Activated CD8-positive, alpha-beta T cell treated with anti-CD3 and anti-CD28 coated beads for 36 hours (primary cell): ENCODE results near the gene CCDC66. TPM values are rescaled to one million over a fixed set of nuclear protein-coding genes. Genes with fewer than 3 reads are reported as not detected.

Experiments
- ATAC-seq: fragments of 200-7000 bp; cut with Tn5 transposase; one replicate; pipeline ENCODE4 v1.10.0; 2021; ENCODE audit warnings: mild to moderate bottlenecking, moderate library complexity
- CTCF ChIA-PET: fragments of 350-600 bp; sonication (Branson Sonifier 250); formaldehyde crosslinking; loops from one replicate; lab custom pipeline; 2021; ENCODE audit warnings: antibody characterized with exemption; lab: Charles Lee
- POLR2A ChIA-PET: fragments of 350-600 bp; sonication (Branson Sonifier 250); formaldehyde crosslinking; loops from one replicate; lab custom pipeline; 2021; ENCODE audit warnings: antibody characterized with exemption; lab: Charles Lee
- DNase-seq: peaks from one replicate; pipeline ENCODE4 v3.0.0-alpha.2; 2020
- H3K27ac Mint-ChIP-seq: one replicate; pipeline ENCODE4 v1.8.0; 2021; ENCODE audit warnings: mild to moderate bottlenecking, mixed read lengths
- H3K27me3 Mint-ChIP-seq: one replicate; pipeline ENCODE4 v1.8.0; 2021; ENCODE audit warnings: mixed read lengths
- H3K36me3 Mint-ChIP-seq: one replicate; pipeline ENCODE4 v1.8.0; 2021; ENCODE audit warnings: low read depth, mixed read lengths
- H3K4me1 Mint-ChIP-seq: one replicate; pipeline ENCODE4 v1.8.0; 2021; ENCODE audit warnings: low read depth, mixed read lengths
- H3K4me3 Mint-ChIP-seq: one replicate; pipeline ENCODE4 v1.8.0; 2021; ENCODE audit warnings: mild to moderate bottlenecking, moderate library complexity, mixed read lengths
- H3K9me3 Mint-ChIP-seq: one replicate; pipeline ENCODE4 v1.8.0; 2021; ENCODE audit warnings: mixed read lengths
- intact Hi-C: fragments of 100-400 bp; cut with micrococcal nuclease; formaldehyde crosslinking; loops from one replicate; pipeline ENCODE4 v1.10.0; 2022
- total RNA-seq, 2 experiments: library from RNA; stranded (reverse); gene quantifications; one replicate each; pipeline ENCODE4 v1.2.3, GENCODE V29; 2021
- TF ChIP-seq, protein P1 (sequence below): fragments of 200-600 bp; IDR thresholded peaks from one replicate; pipeline ENCODE4 v1.8.0; 2022; ENCODE audit warnings: antibody characterized with exemption, mild to moderate bottlenecking

The CCDC66 gene
- 10 to 100 TPM; 21.1 to 22.1 TPM for total RNA-seq

DNA sequence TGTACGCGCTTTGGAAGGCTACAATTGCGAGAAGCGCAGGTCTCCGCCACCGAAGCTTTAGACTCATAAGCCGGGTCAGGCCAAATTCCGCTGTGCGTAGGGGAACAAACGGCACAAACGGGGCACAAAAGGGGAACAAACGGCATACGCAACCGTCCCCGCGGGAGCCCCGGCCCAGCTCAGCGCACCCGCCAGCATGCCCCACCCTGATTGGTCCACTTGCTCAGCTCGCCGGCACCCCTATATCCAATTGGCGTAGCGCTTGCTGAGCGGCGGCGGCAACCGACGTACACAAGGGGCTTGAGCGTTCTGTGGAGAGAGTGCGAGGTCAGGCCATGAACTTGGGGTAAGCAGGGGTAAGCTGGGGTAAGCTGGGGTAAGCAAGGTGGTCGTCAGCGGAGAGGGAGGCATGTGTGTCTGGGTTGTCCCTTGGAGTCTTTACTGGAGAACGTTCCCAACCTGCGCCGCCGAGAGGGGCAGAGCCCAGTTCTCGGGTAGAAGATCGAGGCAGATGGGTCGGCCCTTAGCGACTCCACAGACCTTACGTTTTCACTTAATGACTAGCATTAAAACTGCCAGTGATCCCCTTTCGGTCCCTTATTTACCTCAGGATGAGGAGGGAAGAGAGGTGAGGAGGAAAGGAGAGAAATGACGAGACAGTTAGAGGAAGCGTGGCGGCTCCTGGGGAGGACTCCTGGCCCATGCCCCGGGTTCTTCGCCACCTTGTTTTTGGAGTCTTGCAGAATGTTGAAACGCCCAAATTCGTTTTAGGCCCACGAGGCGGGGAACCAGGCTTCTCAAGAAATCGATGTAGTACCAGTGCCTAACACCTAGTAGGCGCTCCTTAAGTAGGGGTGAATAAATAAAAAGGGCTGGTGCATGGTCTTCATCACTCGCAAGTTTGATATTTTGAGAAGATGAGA, at the start of gene CCDC66:
TSS of gene CCDC66 (plus strand) at position 268 of the 923 bp plus-strand sequence. CDS start at position 336, 68 bp downstream.
- ATAC-seq, result peak; percentile 98
- Mint-ChIP-seq H3K27ac (peak within 1 kb of the TSS; percentile 98), H3K4me3 (peak within 1 kb of the TSS; percentile 88), H3K4me1 (peaks cover 22% of the 10 kb centered on the region), H3K27me3 (no peaks in the 10 kb centered on the region), H3K36me3 (peaks cover 17% of the 10 kb centered on the region), H3K9me3 (peaks cover 4% of the 10 kb centered on the region)
- intact Hi-C loops, result loop anchor here (5.0 kb wide), 1 partner anchor 35 kb away; no protein-coding TSS in a partner anchor
- TF ChIP-seq, protein P1, sequence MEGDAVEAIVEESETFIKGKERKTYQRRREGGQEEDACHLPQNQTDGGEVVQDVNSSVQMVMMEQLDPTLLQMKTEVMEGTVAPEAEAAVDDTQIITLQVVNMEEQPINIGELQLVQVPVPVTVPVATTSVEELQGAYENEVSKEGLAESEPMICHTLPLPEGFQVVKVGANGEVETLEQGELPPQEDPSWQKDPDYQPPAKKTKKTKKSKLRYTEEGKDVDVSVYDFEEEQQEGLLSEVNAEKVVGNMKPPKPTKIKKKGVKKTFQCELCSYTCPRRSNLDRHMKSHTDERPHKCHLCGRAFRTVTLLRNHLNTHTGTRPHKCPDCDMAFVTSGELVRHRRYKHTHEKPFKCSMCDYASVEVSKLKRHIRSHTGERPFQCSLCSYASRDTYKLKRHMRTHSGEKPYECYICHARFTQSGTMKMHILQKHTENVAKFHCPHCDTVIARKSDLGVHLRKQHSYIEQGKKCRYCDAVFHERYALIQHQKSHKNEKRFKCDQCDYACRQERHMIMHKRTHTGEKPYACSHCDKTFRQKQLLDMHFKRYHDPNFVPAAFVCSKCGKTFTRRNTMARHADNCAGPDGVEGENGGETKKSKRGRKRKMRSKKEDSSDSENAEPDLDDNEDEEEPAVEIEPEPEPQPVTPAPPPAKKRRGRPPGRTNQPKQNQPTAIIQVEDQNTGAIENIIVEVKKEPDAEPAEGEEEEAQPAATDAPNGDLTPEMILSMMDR, result peak; percentile 74
- POLR2A ChIA-PET, result interaction anchor here (0.6 to 1.8 kb wide), 7 partner anchors 9 to 125 kb away, joined by 3 to 6 read pairs (median 3); no protein-coding TSS in a partner anchor
- peak; percentile 97 for DNase-seq
- CTCF ChIA-PET, result interaction anchor here (0.9 to 1.0 kb wide), 4 partner anchors 10 to 80 kb away, joined by 3 to 4 read pairs (median 4); no protein-coding TSS in a partner anchor

DNA sequence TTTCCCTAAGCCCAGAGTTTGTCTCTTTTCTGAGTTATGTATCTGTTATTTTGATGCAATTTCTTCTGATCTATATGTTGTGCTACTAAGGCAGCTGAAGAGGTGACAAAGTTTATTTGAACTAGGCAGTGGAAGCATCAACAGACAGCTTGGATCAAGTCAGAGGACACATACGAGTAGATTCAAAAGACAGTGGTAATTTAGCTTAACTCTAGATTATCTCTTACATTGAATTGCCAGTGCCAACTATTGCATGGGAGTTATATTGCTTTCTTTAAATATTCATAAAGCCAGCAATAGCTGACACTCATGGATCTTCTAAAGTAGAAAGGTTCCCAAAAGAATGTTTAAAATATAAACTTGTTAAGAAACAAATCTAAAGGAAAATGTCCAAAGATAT, 37.3 kb upstream of the CCDC66 start:
- CTCF ChIA-PET, result interaction anchor here (1.1 kb wide), 1 partner anchor 25 kb away, joined by 3 read pairs; no protein-coding TSS in a partner anchor
- intact Hi-C loops, result no loop called here

DNA sequence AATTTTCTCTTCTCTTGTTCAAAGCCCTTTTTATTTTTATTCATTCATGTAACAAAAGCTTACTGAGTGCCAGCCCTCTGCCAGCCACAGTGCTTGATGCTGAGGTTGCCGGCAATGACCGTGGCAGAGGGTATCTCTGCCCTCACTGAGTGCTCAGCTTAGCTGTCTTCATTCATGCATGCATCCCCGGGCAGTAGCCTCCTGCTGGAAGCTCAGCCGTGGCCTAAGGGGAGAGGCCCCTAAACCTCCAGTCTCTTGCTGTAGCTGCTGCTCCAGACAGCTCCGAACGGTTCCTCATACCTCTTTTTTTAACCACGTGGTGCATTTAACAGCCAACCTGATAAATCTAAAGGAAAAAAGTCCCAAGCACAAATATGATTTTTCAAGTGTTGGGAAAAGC, 34.6 kb upstream of the CCDC66 start:
- DNase-seq (no peak), ATAC-seq (no peak)
- intact Hi-C loops, result no loop called here
- Mint-ChIP-seq H3K9me3 (no peaks in the 10 kb centered on the region), H3K27ac (no peak overlapping the region), H3K4me1 (no peaks in the 10 kb centered on the region), H3K27me3 (peaks cover 6% of the 10 kb centered on the region), H3K36me3 (no peaks in the 10 kb centered on the region), H3K4me3 (no peak overlapping the region)
- TF ChIP-seq, protein P1, result no peak
- ChIA-PET CTCF (interaction anchor here (1.2 kb wide), 1 partner anchor 10 kb away, joined by 3 read pairs; no protein-coding TSS in a partner anchor), POLR2A (no interaction called here)

More for the DNA sequence above, 37.3 kb upstream of the CCDC66 start:
- DNase-seq, result no peak
- Mint-ChIP-seq H3K36me3 (no peaks in the 10 kb centered on the region), H3K9me3 (no peaks in the 10 kb centered on the region), H3K27ac (no peak overlapping the region), H3K27me3 (peaks cover 11% of the 10 kb centered on the region), H3K4me3 (no peak overlapping the region), H3K4me1 (no peaks in the 10 kb centered on the region)
- TF ChIP-seq, protein P1, result no peak
- no peak for ATAC-seq
- POLR2A ChIA-PET, result no interaction called here

DNA sequence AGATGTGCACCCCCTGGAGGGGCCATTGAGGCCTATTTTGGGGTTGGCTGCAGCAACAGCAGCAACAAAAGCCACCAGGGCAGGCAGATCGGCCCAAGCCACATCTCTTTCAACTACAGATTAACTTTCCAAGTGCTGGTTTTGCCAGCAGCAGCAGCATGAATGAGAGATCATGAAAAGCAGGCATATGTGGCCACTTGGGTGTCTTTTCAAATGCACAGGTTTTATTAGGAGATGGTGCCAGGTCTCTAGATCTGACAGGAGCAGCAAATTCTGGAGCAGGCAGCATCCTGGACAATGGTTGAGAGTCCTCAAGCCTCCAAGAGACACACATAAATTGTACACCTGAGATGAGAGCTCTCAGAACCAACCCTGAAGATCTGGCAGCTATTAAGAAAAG, 31.7 kb upstream of the CCDC66 start:
- peaks cover 2% of the 10 kb centered on the region for H3K27me3 Mint-ChIP-seq
- no peaks in the 10 kb centered on the region for H3K9me3 Mint-ChIP-seq
- ChIA-PET CTCF (no interaction called here), POLR2A (no interaction called here)
- H3K27ac Mint-ChIP-seq, result no peak overlapping the region
- H3K4me3 Mint-ChIP-seq, result no peak overlapping the region
- DNase-seq (no peak), ATAC-seq (no peak)
- no peaks in the 10 kb centered on the region for H3K4me1 Mint-ChIP-seq
- H3K36me3 Mint-ChIP-seq, result no peaks in the 10 kb centered on the region
- TF ChIP-seq, protein P1, result no peak
- intact Hi-C loops, result no loop called here

DNA sequence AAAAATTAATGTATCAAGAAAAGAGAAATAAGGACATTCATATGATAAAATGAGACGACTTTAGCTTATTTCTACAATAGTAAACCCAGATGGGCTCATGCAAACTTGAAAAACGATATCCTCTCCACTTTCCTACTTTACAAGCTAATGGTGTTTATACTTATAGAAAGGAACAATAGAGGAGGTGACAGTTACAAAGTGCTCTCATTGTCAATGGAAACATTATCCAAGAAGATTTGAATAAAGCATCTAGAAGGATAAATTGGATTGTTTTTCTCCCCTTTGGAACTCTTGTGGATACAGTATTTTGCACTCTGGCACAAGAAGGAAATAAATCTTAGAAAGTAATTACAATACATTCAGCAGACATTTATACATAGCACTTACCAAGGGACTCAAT, 20.2 kb upstream of the CCDC66 start:
- H3K9me3 Mint-ChIP-seq, result peaks cover 6% of the 10 kb centered on the region
- TF ChIP-seq, protein P1, result no peak
- ChIA-PET CTCF (no interaction called here), POLR2A (no interaction called here)
- H3K4me1 Mint-ChIP-seq, result no peaks in the 10 kb centered on the region
- no peak for ATAC-seq
- H3K4me3 Mint-ChIP-seq, result no peak overlapping the region
- no peak overlapping the region for H3K27ac Mint-ChIP-seq
- intact Hi-C loops, result no loop called here
- H3K36me3 Mint-ChIP-seq, result no peaks in the 10 kb centered on the region
- H3K27me3 Mint-ChIP-seq, result no peaks in the 10 kb centered on the region
- no peak for DNase-seq
